Activated T-helper 2 cell treated with anti-CD3 and anti-CD28 coated beads, Interferon-gamma antibody, Interleukin-2, Interleukin-4, amounts not matched to agents 10 μg/mL and 5 μg/mL and 100 μg/mL, durations not matched to agents 14 hours and 24 hours and 36 hours (primary cell): ENCODE results near the gene EVPL. TPM values are rescaled to one million over a fixed set of nuclear protein-coding genes. Genes with fewer than 3 reads are reported as not detected.
A peak's percentile ranks its signal among the peaks of the same experiment; 100 is the strongest.
"Not testable (repeated sequence)": the region's sequence is repeated elsewhere in the genome, so short reads cannot be mapped to it uniquely, and the experiment has no call there.

Experiments used
- DNase-seq: peaks from one replicate; pipeline ENCODE4 v3.0.0; 2021; ENCODE audit warnings: low spot score
- H3K27ac Mint-ChIP-seq: one replicate; pipeline ENCODE4 v1.8.0; 2021; ENCODE audit warnings: mixed read lengths
- H3K27me3 Mint-ChIP-seq: one replicate; pipeline ENCODE4 v1.8.0; 2021; ENCODE audit warnings: low read depth, mixed read lengths
- H3K36me3 Mint-ChIP-seq: one replicate; pipeline ENCODE4 v1.8.0; 2021; ENCODE audit warnings: low read depth, mixed read lengths
- H3K4me1 Mint-ChIP-seq: one replicate; pipeline ENCODE4 v1.8.0; 2021; ENCODE audit warnings: low read depth, mixed read lengths
- H3K4me3 Mint-ChIP-seq: one replicate; pipeline ENCODE4 v1.8.0; 2021; ENCODE audit warnings: low read depth, mild to moderate bottlenecking, moderate library complexity, mixed read lengths
- H3K9me3 Mint-ChIP-seq: one replicate; pipeline ENCODE4 v1.8.0; 2021; ENCODE audit warnings: mixed read lengths
- intact Hi-C: fragments of 100-400 bp; cut with micrococcal nuclease; formaldehyde crosslinking; loops from one replicate; pipeline ENCODE4 v1.15.1; 2023
- total RNA-seq: library from RNA; stranded (reverse); gene quantifications from 2 replicates; pipeline ENCODE4 v1.2.3, GENCODE V29; 2022

The EVPL gene
- 0.02 TPM in 1 of 2 replicates, not detected in the other for total RNA-seq

- intact Hi-C loops: no loop called here
- no peak for DNase-seq
- peaks cover 7% of the 10 kb centered on the region for H3K4me1 Mint-ChIP-seq
- no peaks in the 10 kb centered on the region for H3K27me3 Mint-ChIP-seq
- H3K9me3 Mint-ChIP-seq: no peaks in the 10 kb centered on the region
- no peak within 1 kb of the TSS for H3K27ac Mint-ChIP-seq
- no peaks in the 10 kb centered on the region for H3K36me3 Mint-ChIP-seq
- no peak within 1 kb of the TSS for H3K4me3 Mint-ChIP-seq
Observed at GRCh38 chr17:76027159-76027839, at the start of gene EVPL. EVPL (minus strand) TSS chr17:76027306; CDS start chr17:76027198, 108 bp downstream.

- no peaks in the 10 kb centered on the region for H3K9me3 Mint-ChIP-seq
- peak overlapping the region; percentile 73 for H3K4me3 Mint-ChIP-seq
- H3K4me1 Mint-ChIP-seq: peaks cover 14% of the 10 kb centered on the region
- no peak for DNase-seq
- H3K36me3 Mint-ChIP-seq: peaks cover 16% of the 10 kb centered on the region
- no peak overlapping the region for H3K27ac Mint-ChIP-seq
- H3K27me3 Mint-ChIP-seq: peaks cover 50% of the 10 kb centered on the region
- intact Hi-C loops: loop anchor here (10.0 kb wide), 1 partner anchor 291 kb away; the partner anchor contains the start of gene UNK
Observed at GRCh38 chr17:76076146-76076764, 49.1 kb upstream of the EVPL start.

- H3K27me3 Mint-ChIP-seq: peaks cover 50% of the 10 kb centered on the region
- H3K36me3 Mint-ChIP-seq: peaks cover 20% of the 10 kb centered on the region
- intact Hi-C loops: loop anchor here (10.0 kb wide), 1 partner anchor 291 kb away; the partner anchor contains the start of gene UNK
- H3K4me3 Mint-ChIP-seq: peak overlapping the region; percentile 61
- H3K9me3 Mint-ChIP-seq: no peaks in the 10 kb centered on the region
- H3K4me1 Mint-ChIP-seq: peaks cover 16% of the 10 kb centered on the region
- no peak overlapping the region for H3K27ac Mint-ChIP-seq
- DNase-seq: no peak
Observed at GRCh38 chr17:76075364-76076145, 48.4 kb upstream of the EVPL start.

GRCh38 chr17:76074390-76075363 is 47.6 kb upstream of the EVPL start, which contains the start of gene GALR2:
GALR2 (plus strand) TSS chr17:76074781; CDS start chr17:76074884, 103 bp downstream.
- Mint-ChIP-seq H3K27me3 (peaks cover 50% of the 10 kb centered on the region), H3K36me3 (peaks cover 29% of the 10 kb centered on the region), H3K27ac (no peak within 1 kb of the TSS), H3K9me3 (no peaks in the 10 kb centered on the region), H3K4me3 (peak within 1 kb of the TSS; percentile 61), H3K4me1 (peaks cover 23% of the 10 kb centered on the region)
- intact Hi-C loops: loop anchor here (5.0 to 10.0 kb wide), 2 partner anchors 290 to 313 kb away; partner anchors contain the start of gene UNK
- DNase-seq: no peak

- Mint-ChIP-seq H3K27ac (peak within 1 kb of the TSS; percentile 100), H3K4me3 (peak within 1 kb of the TSS; percentile 99), H3K27me3 (peaks cover 34% of the 10 kb centered on the region), H3K9me3 (no peaks in the 10 kb centered on the region), H3K36me3 (peaks cover 38% of the 10 kb centered on the region), H3K4me1 (peaks cover 26% of the 10 kb centered on the region)
- peak; percentile 82 for DNase-seq
- intact Hi-C loops: loop anchor here (2.0 to 10.0 kb wide), 3 partner anchors 30 to 315 kb away; partner anchors contain the start of genes EXOC7 and UNK
Observed at GRCh38 chr17:76072148-76072858, 45.2 kb upstream of the EVPL start, which contains the start of gene SRP68. SRP68 (minus strand) TSS chr17:76072517; CDS start chr17:76072491, 26 bp downstream.

GRCh38 chr17:76071531-76072147 is 44.5 kb upstream of the EVPL start:
- H3K27me3 Mint-ChIP-seq: peaks cover 27% of the 10 kb centered on the region
- intact Hi-C loops: loop anchor here (2.0 to 10.0 kb wide), 5 partner anchors 31 to 316 kb away; partner anchors contain the start of genes EXOC7 and UNK
- peak overlapping the region; percentile 100 for H3K27ac Mint-ChIP-seq
- H3K4me1 Mint-ChIP-seq: peaks cover 24% of the 10 kb centered on the region
- peaks cover 37% of the 10 kb centered on the region for H3K36me3 Mint-ChIP-seq
- DNase-seq: no peak
- no peaks in the 10 kb centered on the region for H3K9me3 Mint-ChIP-seq
- peak overlapping the region; percentile 99 for H3K4me3 Mint-ChIP-seq

GRCh38 chr17:76065775-76066174 is 38.7 kb upstream of the EVPL start:
- intact Hi-C loops: no loop called here
- Mint-ChIP-seq H3K4me1 (peaks cover 29% of the 10 kb centered on the region), H3K36me3 (peaks cover 81% of the 10 kb centered on the region), H3K9me3 (no peaks in the 10 kb centered on the region), H3K4me3 (no peak overlapping the region), H3K27ac (no peak overlapping the region), H3K27me3 (no peaks in the 10 kb centered on the region)
- DNase-seq: no peak

- H3K27me3 Mint-ChIP-seq: no peaks in the 10 kb centered on the region
- no peaks in the 10 kb centered on the region for H3K9me3 Mint-ChIP-seq
- H3K36me3 Mint-ChIP-seq: peaks cover 82% of the 10 kb centered on the region
- no peak for DNase-seq
- H3K4me1 Mint-ChIP-seq: peaks cover 20% of the 10 kb centered on the region
- H3K4me3 Mint-ChIP-seq: peak overlapping the region; percentile 55
- H3K27ac Mint-ChIP-seq: peak overlapping the region; percentile 68
- intact Hi-C loops: no loop called here
Observed at GRCh38 chr17:76063875-76064546, 36.9 kb upstream of the EVPL start.

- H3K4me3 Mint-ChIP-seq, DNase-seq, intact Hi-C loops, H3K9me3 Mint-ChIP-seq, H3K27ac Mint-ChIP-seq, H3K4me1 Mint-ChIP-seq, H3K27me3 Mint-ChIP-seq: not testable (repeated sequence)
- peaks cover 75% of the 10 kb centered on the region for H3K36me3 Mint-ChIP-seq
Observed at GRCh38 chr17:76058264-76058663, 31.2 kb upstream of the EVPL start.

GRCh38 chr17:76056882-76057281 is 29.8 kb upstream of the EVPL start:
- no peaks in the 10 kb centered on the region for H3K27me3 Mint-ChIP-seq
- H3K9me3 Mint-ChIP-seq: no peaks in the 10 kb centered on the region
- no peak overlapping the region for H3K4me3 Mint-ChIP-seq
- H3K27ac Mint-ChIP-seq: no peak overlapping the region
- DNase-seq: no peak
- intact Hi-C loops: no loop called here
- H3K4me1 Mint-ChIP-seq: peaks cover 9% of the 10 kb centered on the region
- peaks cover 70% of the 10 kb centered on the region for H3K36me3 Mint-ChIP-seq
